Measurements from ENCODE around the gene TNK2.
"Not testable (repeated sequence)": the region's sequence is repeated elsewhere in the genome, so short reads cannot be mapped to it uniquely, and the experiment has no call there.

Gene TNK2

GRCh38 chr3:195940806-195941205, 32.5 kb upstream of the TNK2 start:
- not testable (repeated sequence) for H3K4me1 ChIP-seq (ENCODE audit: insufficient read depth, low read length); H3K9ac ChIP-seq (ENCODE audit: low read depth, low read length); H3K27me3 ChIP-seq (ENCODE audit: insufficient read depth, low read length); H3K27ac ChIP-seq (ENCODE audit: low read length); H3K4me3 ChIP-seq (ENCODE audit: low read length); H3K36me3 ChIP-seq (ENCODE audit: insufficient read depth, low read depth, low read length)
- H3K9me3 ChIP-seq (ENCODE audit: insufficient read depth, low read depth, low read length): peaks cover 22% of the 10 kb centered on the region

DNA sequence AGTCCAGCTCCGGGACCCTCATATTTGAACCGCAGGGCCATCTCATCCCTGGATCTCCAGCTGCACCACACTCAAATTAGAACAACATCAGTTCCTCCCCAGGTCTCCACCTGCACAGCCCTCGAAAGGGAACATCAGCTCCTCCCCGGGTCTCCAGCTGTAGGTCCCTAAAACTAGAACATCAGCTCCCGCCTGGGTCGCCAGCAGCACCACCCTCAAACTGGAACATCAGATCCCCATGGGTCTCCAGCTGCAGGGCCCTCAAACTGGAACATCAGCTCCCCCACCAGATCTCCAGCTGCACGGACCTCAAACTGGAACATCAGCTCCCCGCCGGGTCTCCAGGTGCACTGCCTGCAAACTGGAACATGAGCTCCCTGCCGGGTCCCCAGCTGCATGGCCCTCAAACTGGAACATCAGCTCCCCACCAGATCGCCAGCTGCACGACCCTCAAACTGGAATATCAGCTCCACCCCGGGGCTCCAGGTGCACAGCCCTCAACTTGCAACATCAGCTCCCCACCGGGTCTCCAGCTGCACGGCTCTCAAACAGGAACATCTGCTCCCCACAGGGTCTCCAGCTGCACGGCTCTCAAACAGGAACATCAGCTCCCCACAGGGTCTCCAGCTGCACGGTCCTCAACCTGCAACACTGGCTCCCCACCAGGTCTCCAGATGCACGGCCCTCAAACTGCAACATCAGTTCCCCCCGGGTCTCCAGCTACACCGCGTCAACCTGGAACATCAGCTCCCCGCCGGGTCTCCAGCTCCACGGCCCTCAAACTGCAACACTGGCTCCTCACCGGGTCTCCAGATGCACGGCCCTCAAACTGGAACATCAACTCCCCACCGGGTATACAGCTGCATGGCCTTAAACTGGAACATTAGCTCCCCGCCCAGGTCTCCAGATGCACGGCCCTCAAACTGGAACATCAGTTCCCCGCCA, 31.4 kb upstream of the TNK2 start:
- not testable (repeated sequence) for H3K36me3 ChIP-seq (ENCODE audit: insufficient read depth, low read depth, low read length); H3K27me3 ChIP-seq (ENCODE audit: insufficient read depth, low read length); H3K27ac ChIP-seq (ENCODE audit: low read length); H3K4me1 ChIP-seq (ENCODE audit: insufficient read depth, low read length); H3K4me3 ChIP-seq (ENCODE audit: low read length); H3K9ac ChIP-seq (ENCODE audit: low read depth, low read length)
- peaks cover 22% of the 10 kb centered on the region for H3K9me3 ChIP-seq (ENCODE audit: insufficient read depth, low read depth, low read length)

GRCh38 chr3:195933044-195933430, 24.7 kb upstream of the TNK2 start:
- not testable (repeated sequence) for H3K27ac ChIP-seq (ENCODE audit: low read length); H3K4me3 ChIP-seq (ENCODE audit: low read length); H3K4me1 ChIP-seq (ENCODE audit: insufficient read depth, low read length); H3K9me3 ChIP-seq (ENCODE audit: insufficient read depth, low read depth, low read length); H3K36me3 ChIP-seq (ENCODE audit: insufficient read depth, low read depth, low read length); H3K9ac ChIP-seq (ENCODE audit: low read depth, low read length); H3K27me3 ChIP-seq (ENCODE audit: insufficient read depth, low read length)

DNA sequence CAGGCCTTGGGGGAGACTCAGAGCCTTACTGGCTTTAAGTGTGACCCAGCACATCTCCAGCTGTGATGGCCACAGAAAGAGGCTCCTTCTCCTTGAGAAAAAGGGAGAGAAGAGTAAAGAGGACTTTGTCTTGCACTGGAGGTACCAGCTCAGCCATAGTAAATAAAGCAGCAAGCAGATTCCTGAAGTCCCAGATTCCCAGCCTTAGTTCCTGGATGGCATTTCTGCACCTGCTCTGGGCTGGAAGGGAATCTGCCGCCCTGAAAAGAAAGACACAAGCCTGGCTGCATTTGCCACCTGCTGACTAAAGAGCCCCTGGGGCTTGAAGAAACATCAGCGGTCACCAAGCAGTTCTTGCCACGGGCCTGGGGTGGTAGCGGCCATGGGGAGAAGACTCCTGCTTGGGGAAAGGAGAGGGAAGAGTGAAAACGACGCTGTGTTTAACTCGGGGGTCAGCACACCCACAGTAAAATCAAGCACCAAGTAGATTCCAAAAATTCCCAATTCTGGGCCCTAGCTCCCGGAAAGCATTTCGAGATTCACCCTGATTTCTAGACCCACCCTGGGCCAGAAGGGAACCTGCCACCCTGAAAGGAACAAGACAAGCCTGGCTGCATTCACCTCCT, 24.2 kb upstream of the TNK2 start:
- peaks cover 3% of the 10 kb centered on the region; the same call in 1 of the 2 replicates for H3K4me1 ChIP-seq (ENCODE audit: insufficient read depth, low read length)
- H3K36me3 ChIP-seq (ENCODE audit: insufficient read depth, low read depth, low read length): no peaks in the 10 kb centered on the region
- no peaks in the 10 kb centered on the region for H3K9me3 ChIP-seq (ENCODE audit: insufficient read depth, low read depth, low read length)

DNA sequence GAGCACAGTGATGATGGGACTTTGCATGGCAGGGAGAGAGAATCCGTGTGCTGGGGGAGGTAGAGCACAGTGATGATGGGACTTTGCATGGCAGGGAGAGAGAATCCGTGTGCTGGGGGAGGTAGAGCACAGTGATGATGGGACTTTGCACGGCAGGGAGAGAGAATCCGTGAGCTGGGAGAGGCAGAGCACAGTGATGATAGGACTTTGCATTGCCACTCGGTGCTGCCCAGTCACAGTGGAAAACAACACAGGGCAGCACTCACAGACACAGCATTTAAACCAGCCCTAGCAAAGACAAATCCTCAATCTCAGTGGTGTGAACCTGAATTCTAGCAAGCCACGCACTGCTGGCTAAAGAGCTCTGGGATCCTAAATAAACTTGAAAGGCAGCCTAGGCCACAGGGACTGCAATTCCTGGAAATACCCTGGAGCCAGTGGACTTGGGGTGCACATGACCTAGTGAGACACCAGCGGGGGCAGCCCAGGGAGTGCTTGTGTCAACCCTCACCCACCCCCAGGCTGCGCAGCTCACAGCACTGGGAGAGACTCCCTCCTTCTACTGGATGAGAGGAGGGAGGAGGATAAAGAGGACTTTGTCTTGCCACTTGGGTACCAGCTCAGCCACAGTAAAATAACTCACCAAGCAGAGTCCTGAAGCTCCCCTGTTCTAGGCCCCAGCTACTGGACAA, 23.4 kb upstream of the TNK2 start:
- Histone ChIP-seq H3K9me3 (ENCODE audit: insufficient read depth, low read depth, low read length) (no peaks in the 10 kb centered on the region), H3K27me3 (ENCODE audit: insufficient read depth, low read length) (no peaks in the 10 kb centered on the region), H3K36me3 (ENCODE audit: insufficient read depth, low read depth, low read length) (no peaks in the 10 kb centered on the region), H3K4me1 (ENCODE audit: insufficient read depth, low read length) (peaks cover 3% of the 10 kb centered on the region; the same call in 1 of the 2 replicates), H3K27ac (ENCODE audit: low read length) (no peak overlapping the region), H3K4me3 (ENCODE audit: low read length) (no peak overlapping the region), H3K9ac (ENCODE audit: low read depth, low read length) (no peak overlapping the region)

More for the DNA sequence above, 24.2 kb upstream of the TNK2 start:
- no peak overlapping the region for H3K4me3 ChIP-seq (ENCODE audit: low read length)
- no peak overlapping the region for H3K9ac ChIP-seq (ENCODE audit: low read depth, low read length)
- no peak overlapping the region for H3K27ac ChIP-seq (ENCODE audit: low read length)
- H3K27me3 ChIP-seq (ENCODE audit: insufficient read depth, low read length): no peaks in the 10 kb centered on the region

- H3K27ac ChIP-seq (ENCODE audit: low read length): no peak overlapping the region
Measured at GRCh38 chr3:195929452-195929851, 21.1 kb upstream of the TNK2 start.

DNA sequence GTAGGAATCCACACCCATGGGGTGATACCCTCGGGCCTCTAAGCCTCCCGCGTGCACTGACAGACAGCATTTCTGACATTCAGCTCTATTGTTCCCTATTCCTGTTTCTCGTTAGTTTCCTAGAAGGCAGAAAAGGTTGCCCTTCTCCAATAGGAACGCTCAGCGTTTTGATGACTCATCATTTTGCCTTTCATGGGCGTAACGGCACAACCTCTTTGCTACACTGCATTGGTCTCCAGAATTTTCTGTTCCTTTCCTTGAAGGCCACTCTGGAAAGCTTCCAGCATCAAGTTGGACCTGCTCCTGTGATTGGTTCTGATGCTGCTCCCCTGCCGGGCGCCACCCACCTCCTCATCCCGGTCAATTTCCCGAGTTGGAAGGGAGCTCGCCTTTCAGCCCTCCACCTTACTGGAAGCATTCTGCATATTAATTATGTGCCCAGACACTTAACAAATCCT, 13.0 kb upstream of the TNK2 start:
- Histone ChIP-seq H3K36me3 (ENCODE audit: insufficient read depth, low read depth, low read length) (no peaks in the 10 kb centered on the region), H3K4me3 (ENCODE audit: low read length) (0 out of 2 replicates have a peak overlapping the region, but pooled peaks have one; percentile 31), H3K27me3 (ENCODE audit: insufficient read depth, low read length) (peaks cover 10% of the 10 kb centered on the region; the same call in 1 of the 2 replicates), H3K4me1 (ENCODE audit: insufficient read depth, low read length) (peaks cover 10% of the 10 kb centered on the region; the same call in 1 of the 2 replicates), H3K9me3 (ENCODE audit: insufficient read depth, low read depth, low read length) (no peaks in the 10 kb centered on the region), H3K27ac (ENCODE audit: low read length) (no peak overlapping the region), H3K9ac (ENCODE audit: low read depth, low read length) (no peak overlapping the region; the same call in 1 of the 2 replicates)

More at GRCh38 chr3:195929452-195929851, 21.1 kb upstream of the TNK2 start:
- no peak overlapping the region for H3K9ac ChIP-seq (ENCODE audit: low read depth, low read length)
- H3K9me3 ChIP-seq (ENCODE audit: insufficient read depth, low read depth, low read length): no peaks in the 10 kb centered on the region
- no peak overlapping the region for H3K4me3 ChIP-seq (ENCODE audit: low read length)
- no peaks in the 10 kb centered on the region for H3K27me3 ChIP-seq (ENCODE audit: insufficient read depth, low read length)
- H3K36me3 ChIP-seq (ENCODE audit: insufficient read depth, low read depth, low read length): no peaks in the 10 kb centered on the region
- H3K4me1 ChIP-seq (ENCODE audit: insufficient read depth, low read length): peaks cover 3% of the 10 kb centered on the region; the same call in 1 of the 2 replicates

DNA sequence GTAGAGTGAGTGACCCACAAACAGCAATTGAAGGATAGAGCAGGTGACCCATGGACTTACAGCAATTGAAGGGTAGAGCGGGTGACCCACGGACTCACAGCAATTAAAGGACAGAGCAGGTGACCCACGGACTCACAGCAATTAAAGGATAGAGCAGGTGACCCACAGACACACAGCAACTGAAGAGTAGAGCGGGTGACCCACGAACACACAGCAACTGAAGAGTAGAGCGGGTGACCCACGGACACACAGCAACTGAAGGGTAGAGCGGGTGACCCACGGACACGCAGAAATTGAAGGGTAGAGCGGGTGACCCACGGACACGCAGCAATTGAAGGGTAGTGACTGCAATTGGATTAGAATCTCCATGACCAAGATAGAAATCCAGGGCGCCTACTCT, 9.8 kb upstream of the TNK2 start:
- Histone ChIP-seq H3K4me3 (ENCODE audit: low read length) (no peak overlapping the region), H3K36me3 (ENCODE audit: insufficient read depth, low read depth, low read length) (no peaks in the 10 kb centered on the region), H3K9me3 (ENCODE audit: insufficient read depth, low read depth, low read length) (no peaks in the 10 kb centered on the region), H3K27ac (ENCODE audit: low read length) (no peak overlapping the region), H3K9ac (ENCODE audit: low read depth, low read length) (no peak overlapping the region), H3K27me3 (ENCODE audit: insufficient read depth, low read length) (peaks cover 14% of the 10 kb centered on the region; the same call in 1 of the 2 replicates), H3K4me1 (ENCODE audit: insufficient read depth, low read length) (peaks cover 13% of the 10 kb centered on the region; the same call in 1 of the 2 replicates)

DNA sequence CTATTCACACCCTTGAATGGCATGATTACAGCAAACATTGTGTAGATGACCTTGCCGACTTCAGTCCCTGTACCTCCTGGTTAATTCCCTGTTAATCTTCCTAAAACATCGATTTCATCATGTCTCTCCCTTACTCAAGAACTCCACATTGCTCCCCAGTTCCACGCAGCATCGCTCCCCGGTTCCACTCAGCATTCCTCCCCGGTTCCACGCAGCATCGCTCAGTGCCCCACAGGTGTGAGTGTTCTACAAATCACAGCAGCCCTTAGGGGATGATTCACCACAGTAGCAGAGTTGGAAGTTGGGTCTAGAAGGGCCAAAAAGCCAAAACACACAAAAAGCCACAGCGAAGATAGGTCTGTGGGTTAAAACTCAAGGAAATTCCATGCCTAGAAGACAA, 8.6 kb upstream of the TNK2 start:
- no peak overlapping the region for H3K27ac ChIP-seq (ENCODE audit: low read length)
- no peaks in the 10 kb centered on the region for H3K36me3 ChIP-seq (ENCODE audit: insufficient read depth, low read depth, low read length)
- no peak overlapping the region for H3K4me3 ChIP-seq (ENCODE audit: low read length)
- H3K27me3 ChIP-seq (ENCODE audit: insufficient read depth, low read length): peaks cover 14% of the 10 kb centered on the region; the same call in 1 of the 2 replicates
- no peak overlapping the region for H3K9ac ChIP-seq (ENCODE audit: low read depth, low read length)
- H3K4me1 ChIP-seq (ENCODE audit: insufficient read depth, low read length): peaks cover 13% of the 10 kb centered on the region; the same call in 1 of the 2 replicates
- H3K9me3 ChIP-seq (ENCODE audit: insufficient read depth, low read depth, low read length): no peaks in the 10 kb centered on the region

GRCh38 chr3:195916291-195916690, 7.9 kb upstream of the TNK2 start:
- Histone ChIP-seq H3K9me3 (ENCODE audit: insufficient read depth, low read depth, low read length) (no peaks in the 10 kb centered on the region), H3K4me3 (ENCODE audit: low read length) (no peak overlapping the region), H3K9ac (ENCODE audit: low read depth, low read length) (no peak overlapping the region), H3K27ac (ENCODE audit: low read length) (no peak overlapping the region), H3K27me3 (ENCODE audit: insufficient read depth, low read length) (peaks cover 14% of the 10 kb centered on the region; the same call in 1 of the 2 replicates), H3K36me3 (ENCODE audit: insufficient read depth, low read depth, low read length) (no peaks in the 10 kb centered on the region), H3K4me1 (ENCODE audit: insufficient read depth, low read length) (peaks cover 7% of the 10 kb centered on the region; the same call in 1 of the 2 replicates)
